AG04450 (cell line): ENCODE data around the gene AKR1A1. TPM values are rescaled to one million over a fixed set of nuclear protein-coding genes. Genes with fewer than 3 reads are reported as not detected.

Experiments used
- CTCF ChIA-PET: fragments of 300-600, 350-600 bp; formaldehyde crosslinking; extraction: SDS; loops from one replicate; lab custom pipeline; 2022; ENCODE audit warnings: antibody characterized with exemption, inconsistent platforms; lab: Charles Lee
- POLR2A ChIA-PET: fragments of 350-600 bp; formaldehyde crosslinking; extraction: SDS; loops from one replicate; lab custom pipeline; 2021; ENCODE audit warnings: antibody characterized with exemption, inconsistent platforms; lab: Yijun Ruan, JAX
- DNase-seq: peaks from one replicate; pipeline ENCODE4 v3.0.0-alpha.2; 2011; ENCODE audit warnings: low read depth, low spot score
- H3K27ac ChIP-seq: one replicate; pipeline ENCODE4 v1.5.1; 2012; ENCODE audit warnings: low read depth, low read length, control low read depth
- H3K27me3 ChIP-seq: one replicate; pipeline ENCODE4 v1.6.0; 2012; ENCODE audit warnings: low read length; ENCODE audit not compliant: control insufficient read depth, insufficient read depth
- H3K4me3 ChIP-seq: 2 replicates; pipeline ENCODE4 v1.5.1; 2011; ENCODE audit warnings: mild to moderate bottlenecking, low read depth, low read length, control low read depth
- H3K9me3 ChIP-seq: 2 replicates; pipeline ENCODE4 v1.5.1; 2012; ENCODE audit warnings: low read length; ENCODE audit not compliant: control insufficient read depth, insufficient read depth
- polyA plus RNA-seq: library from polyadenylated mRNA; depleted of rRNA; stranded (reverse); fragments of >200 nt; gene quantifications from 2 replicates; pipeline ENCODE4 v1.2.3, GENCODE V29; 2011
- TF ChIP-seq, protein P1 (sequence below): IDR thresholded peaks from 2 replicates; pipeline ENCODE4 v1.5.1; 2011; ENCODE audit warnings: low read depth, low read length, control low read depth, inconsistent platforms

Gene AKR1A1
- polyA plus RNA-seq, 1 experiment, result 150 TPM

DNA sequence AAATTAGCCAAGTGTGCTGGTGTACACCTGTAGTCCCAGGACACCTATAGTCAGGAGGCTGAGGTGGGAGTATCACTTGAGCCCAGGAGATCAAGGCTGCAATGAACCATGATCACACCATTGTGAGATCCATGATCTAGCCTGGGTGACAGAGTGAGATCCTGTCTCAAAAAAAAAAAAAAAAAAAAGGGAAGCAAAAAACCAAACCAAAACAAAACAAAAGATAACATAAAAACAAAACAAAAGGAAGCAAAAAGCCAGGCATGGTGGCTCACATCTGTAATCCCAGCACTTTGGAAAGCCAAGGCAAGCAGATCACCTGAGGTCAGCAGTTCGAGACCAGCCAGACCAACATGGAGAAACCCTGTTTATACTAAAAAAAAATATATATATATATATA is 9.4 kb upstream of the AKR1A1 start:
- no peak overlapping the region for H3K4me3 ChIP-seq
- H3K27ac ChIP-seq, result no peak overlapping the region
- no peaks in the 10 kb centered on the region for H3K9me3 ChIP-seq
- CTCF ChIA-PET, result interaction anchor here (0.6 kb wide), 1 partner anchor 810 kb away, joined by 3 read pairs; the partner anchor contains the start of gene RNU5D-1
- TF ChIP-seq, protein P1, sequence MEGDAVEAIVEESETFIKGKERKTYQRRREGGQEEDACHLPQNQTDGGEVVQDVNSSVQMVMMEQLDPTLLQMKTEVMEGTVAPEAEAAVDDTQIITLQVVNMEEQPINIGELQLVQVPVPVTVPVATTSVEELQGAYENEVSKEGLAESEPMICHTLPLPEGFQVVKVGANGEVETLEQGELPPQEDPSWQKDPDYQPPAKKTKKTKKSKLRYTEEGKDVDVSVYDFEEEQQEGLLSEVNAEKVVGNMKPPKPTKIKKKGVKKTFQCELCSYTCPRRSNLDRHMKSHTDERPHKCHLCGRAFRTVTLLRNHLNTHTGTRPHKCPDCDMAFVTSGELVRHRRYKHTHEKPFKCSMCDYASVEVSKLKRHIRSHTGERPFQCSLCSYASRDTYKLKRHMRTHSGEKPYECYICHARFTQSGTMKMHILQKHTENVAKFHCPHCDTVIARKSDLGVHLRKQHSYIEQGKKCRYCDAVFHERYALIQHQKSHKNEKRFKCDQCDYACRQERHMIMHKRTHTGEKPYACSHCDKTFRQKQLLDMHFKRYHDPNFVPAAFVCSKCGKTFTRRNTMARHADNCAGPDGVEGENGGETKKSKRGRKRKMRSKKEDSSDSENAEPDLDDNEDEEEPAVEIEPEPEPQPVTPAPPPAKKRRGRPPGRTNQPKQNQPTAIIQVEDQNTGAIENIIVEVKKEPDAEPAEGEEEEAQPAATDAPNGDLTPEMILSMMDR, result no peak
- no peak for DNase-seq
- peaks cover 5% of the 10 kb centered on the region for H3K27me3 ChIP-seq
- POLR2A ChIA-PET, result interaction anchor here (0.7 to 3.5 kb wide), 2 partner anchors 20 to 25 kb away, joined by 5 to 16 read pairs; partner anchors contain the start of gene PRDX1

DNA sequence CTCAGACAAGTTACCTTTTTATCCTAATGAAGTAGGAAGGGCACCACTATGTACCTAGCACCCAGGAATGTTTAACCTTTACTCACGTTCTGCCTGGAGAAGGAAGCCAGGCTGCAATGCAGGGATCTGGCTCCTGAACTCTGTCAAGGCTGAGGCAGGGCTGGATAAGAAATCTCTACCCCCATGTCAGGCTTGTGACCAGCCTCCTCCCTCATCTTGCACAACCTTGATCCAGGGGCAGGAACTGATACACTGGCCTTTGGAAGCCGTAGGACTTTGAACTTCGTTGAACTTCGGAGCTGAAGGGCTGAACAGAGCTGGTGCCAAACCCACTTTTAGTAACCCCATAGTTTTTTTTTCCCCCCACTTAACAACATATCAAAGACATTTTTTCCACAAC is 8.0 kb upstream of the AKR1A1 start:
- TF ChIP-seq, protein P1, result no peak
- Histone ChIP-seq H3K4me3 (no peak overlapping the region), H3K9me3 (no peaks in the 10 kb centered on the region), H3K27me3 (no peaks in the 10 kb centered on the region), H3K27ac (no peak overlapping the region)
- ChIA-PET POLR2A (interaction anchor here (3.0 kb wide), 1 partner anchor 21 kb away, joined by 19 read pairs; the partner anchor contains the start of gene PRDX1), CTCF (interaction anchor here (0.6 to 0.8 kb wide), 2 partner anchors 28 to 239 kb away, joined by 3 to 4 read pairs; no protein-coding TSS in a partner anchor)
- no peak for DNase-seq

DNA sequence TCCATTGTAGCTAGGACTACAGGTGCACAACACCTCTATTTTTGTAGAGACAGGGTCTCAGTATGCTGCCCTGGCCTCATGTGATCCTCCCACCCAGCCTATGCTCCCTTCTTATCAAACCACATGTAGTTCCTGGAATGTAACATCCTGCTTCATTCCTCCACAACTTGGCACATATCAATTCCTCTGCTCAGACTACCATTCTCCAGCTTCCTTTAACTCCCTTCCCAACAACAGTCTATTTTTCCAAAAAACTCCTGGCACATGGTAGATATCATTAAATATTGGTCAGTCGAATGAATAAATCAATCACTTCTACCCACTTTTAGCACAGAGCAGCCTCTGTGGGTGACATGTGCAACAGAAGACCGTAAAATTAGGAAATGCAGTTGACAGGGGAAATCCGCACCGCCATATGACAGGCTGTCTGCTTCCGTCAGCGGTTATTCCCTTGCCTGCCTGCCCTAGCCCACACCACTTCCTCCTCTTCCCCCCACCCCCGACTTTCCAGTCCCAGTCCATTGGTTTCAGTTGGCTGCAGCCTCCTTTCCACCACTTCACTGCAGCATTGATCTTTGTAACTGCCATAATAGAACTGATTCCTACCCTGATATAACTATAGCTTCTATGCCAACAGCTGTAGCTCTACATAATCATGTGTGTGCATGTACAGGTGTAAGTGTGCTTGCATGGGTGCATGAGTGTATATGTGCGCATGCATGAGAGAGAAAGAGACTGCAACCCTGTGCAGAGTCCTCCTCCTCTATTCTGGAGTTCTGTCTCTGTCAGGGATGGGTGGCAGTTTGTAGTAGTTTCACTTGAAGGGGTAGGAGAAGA is 6.8 kb upstream of the AKR1A1 start:
- H3K9me3 ChIP-seq, result no peaks in the 10 kb centered on the region
- ChIA-PET CTCF (interaction anchor here (0.6 to 0.7 kb wide), 2 partner anchors 14 to 19 kb away, joined by 3 to 7 read pairs; no protein-coding TSS in a partner anchor), POLR2A (interaction anchor here (0.5 to 3.0 kb wide), 2 partner anchors 11 to 23 kb away, joined by 5 to 19 read pairs; partner anchors contain the start of gene PRDX1)

DNA sequence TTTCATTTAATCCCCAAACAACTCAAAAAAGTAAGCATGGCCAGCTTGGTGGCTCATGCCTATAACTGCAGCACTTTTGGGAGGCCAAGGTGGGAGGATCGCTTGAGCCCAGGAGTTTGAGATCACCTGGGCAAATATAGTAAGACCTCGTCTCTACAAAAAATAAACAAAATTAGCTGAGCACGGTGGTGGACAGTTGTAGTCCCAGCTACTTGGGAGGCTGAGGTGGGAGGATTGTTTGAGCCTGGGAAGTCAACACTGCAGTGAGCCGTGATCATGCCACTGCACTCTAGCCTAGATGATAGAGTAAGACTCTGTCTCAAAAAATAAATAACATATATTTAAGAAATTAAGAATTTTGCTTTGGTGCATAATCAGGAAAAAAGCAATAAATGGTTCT is 6.1 kb upstream of the AKR1A1 start:
- CTCF ChIA-PET, result no interaction called here

More for the DNA sequence above, 6.8 kb upstream of the AKR1A1 start:
- TF ChIP-seq, protein P1, result no peak
- DNase-seq, result no peak
- Histone ChIP-seq H3K4me3 (no peak overlapping the region), H3K27ac (no peak overlapping the region), H3K27me3 (no peaks in the 10 kb centered on the region)

More for the DNA sequence above, 6.1 kb upstream of the AKR1A1 start:
- TF ChIP-seq, protein P1, result no peak
- no peak for DNase-seq
- no peaks in the 10 kb centered on the region for H3K27me3 ChIP-seq
- H3K4me3 ChIP-seq, result no peak overlapping the region
- no peaks in the 10 kb centered on the region for H3K9me3 ChIP-seq
- POLR2A ChIA-PET, result interaction anchor here (3.0 kb wide), 1 partner anchor 23 kb away, joined by 19 read pairs; the partner anchor contains the start of gene PRDX1
- no peak overlapping the region for H3K27ac ChIP-seq
